ENCODE results near the gene REEP1. TPM values are rescaled to one million over a fixed set of nuclear protein-coding genes. Genes with fewer than 3 reads are reported as not detected.

REEP1 gene
- total RNA-seq, 4 donors from 2014 or later = 0.17 to 1.1 (median 0.46) TPM

- TF ChIP-seq, protein P1, sequence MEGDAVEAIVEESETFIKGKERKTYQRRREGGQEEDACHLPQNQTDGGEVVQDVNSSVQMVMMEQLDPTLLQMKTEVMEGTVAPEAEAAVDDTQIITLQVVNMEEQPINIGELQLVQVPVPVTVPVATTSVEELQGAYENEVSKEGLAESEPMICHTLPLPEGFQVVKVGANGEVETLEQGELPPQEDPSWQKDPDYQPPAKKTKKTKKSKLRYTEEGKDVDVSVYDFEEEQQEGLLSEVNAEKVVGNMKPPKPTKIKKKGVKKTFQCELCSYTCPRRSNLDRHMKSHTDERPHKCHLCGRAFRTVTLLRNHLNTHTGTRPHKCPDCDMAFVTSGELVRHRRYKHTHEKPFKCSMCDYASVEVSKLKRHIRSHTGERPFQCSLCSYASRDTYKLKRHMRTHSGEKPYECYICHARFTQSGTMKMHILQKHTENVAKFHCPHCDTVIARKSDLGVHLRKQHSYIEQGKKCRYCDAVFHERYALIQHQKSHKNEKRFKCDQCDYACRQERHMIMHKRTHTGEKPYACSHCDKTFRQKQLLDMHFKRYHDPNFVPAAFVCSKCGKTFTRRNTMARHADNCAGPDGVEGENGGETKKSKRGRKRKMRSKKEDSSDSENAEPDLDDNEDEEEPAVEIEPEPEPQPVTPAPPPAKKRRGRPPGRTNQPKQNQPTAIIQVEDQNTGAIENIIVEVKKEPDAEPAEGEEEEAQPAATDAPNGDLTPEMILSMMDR (IDR thresholded peaks at IDR 0.05; ENCODE audit: low read depth) = no peak
Measured at GRCh38 chr2:86290596-86291327, 46.7 kb downstream of the REEP1 start.

- TF ChIP-seq, protein P1 (IDR thresholded peaks at IDR 0.05; ENCODE audit: low read depth) = no peak
Measured at GRCh38 chr2:86286516-86286915, 50.9 kb downstream of the REEP1 start.

GRCh38 chr2:86285981-86286380 is 51.4 kb downstream of the REEP1 start:
- TF ChIP-seq, protein P1 (IDR thresholded peaks at IDR 0.05; ENCODE audit: low read depth) = no peak

DNA sequence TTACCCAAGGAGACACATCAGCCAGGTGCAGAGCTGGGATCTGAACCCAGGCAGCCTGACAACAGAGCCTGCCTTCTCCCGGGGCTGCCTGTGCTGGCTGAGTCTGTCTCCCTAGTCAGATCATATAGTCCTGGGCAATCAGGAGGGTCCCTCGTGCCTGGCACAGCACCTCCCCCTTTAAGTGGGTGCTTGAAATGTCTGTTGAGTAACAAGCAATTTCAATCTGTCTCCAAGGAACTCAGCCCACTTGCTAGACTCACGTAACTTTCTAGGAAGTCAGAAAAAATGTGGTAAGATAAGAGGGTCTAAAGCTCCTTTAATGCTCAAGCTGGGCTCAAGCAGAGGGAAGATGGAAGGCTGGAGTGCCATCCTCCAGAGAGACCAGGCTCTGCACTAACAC is 51.9 kb downstream of the REEP1 start:
- TF ChIP-seq, protein P1 (IDR thresholded peaks at IDR 0.05; ENCODE audit: low read depth) = no peak

DNA sequence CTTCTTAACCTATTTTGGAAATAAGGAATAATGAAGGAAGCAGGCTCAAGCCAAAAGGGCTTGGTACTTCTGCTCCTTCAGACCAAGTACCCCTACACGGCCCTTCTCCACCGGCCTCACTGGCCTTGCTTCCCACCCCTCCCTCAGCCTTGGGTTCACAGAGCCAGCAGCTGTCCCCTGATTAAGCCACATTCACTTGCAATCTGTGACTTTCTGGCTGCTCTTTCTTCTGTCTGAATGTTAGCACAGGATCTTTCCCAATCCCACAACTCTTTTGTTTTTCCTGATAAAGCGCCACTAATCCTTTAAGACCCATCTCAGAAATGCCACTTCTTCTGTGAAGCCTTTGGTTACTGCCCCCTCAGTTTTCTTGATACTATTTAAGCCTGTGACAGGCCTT is 52.4 kb downstream of the REEP1 start:
- TF ChIP-seq, protein P1 (IDR thresholded peaks at IDR 0.05; ENCODE audit: low read depth) = no peak

- TF ChIP-seq, protein P1 (IDR thresholded peaks at IDR 0.05; ENCODE audit: low read depth) = no peak
Measured at GRCh38 chr2:86284401-86284841, 53.0 kb downstream of the REEP1 start.

DNA sequence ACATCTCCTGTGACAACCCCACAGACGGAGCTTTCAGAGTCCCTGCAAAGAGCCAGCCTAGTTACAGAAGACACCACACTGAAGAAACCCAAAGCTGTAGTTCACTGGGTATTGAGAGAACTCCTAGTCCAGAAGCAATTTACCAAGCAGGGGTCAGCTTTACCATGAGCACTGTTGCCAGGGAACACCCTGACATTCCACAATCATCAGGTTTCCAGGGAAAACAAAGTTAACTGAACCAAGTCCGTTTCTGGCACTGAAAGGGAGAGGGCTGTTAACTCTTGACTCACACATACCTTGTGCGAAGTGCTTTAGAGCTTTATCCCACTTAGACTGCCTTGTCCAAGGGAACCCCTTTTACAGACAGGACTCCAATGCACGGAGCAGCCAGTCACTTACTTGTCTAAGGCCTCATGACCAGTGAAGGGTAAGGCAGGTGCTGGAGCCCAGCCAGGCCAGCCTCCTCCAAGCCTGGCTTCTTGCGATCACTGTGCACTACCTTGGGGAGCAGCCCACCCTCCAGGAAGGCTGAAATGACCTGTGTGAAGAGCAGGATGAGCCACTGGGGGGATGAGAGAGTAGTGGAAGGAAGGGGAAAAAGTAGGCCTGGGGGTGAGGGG is 53.9 kb downstream of the REEP1 start:
- TF ChIP-seq, protein P1 (IDR thresholded peaks at IDR 0.05; ENCODE audit: low read depth) = no peak
